Activated effector memory CD4-positive, alpha-beta T cell treated with anti-CD3 and anti-CD28 coated beads, Interleukin-2, amount 50 U/mL, for 16 hours (primary cell): Measurements from ENCODE around the gene FBXL19.
"Not testable (repeated sequence)": the region's sequence is repeated elsewhere in the genome, so short reads cannot be mapped to it uniquely, and the experiment has no call there.

Experiments
- DNase-seq: peaks from one replicate; pipeline ENCODE4 v3.0.0-alpha.2; 2020

Gene FBXL19, protein sequence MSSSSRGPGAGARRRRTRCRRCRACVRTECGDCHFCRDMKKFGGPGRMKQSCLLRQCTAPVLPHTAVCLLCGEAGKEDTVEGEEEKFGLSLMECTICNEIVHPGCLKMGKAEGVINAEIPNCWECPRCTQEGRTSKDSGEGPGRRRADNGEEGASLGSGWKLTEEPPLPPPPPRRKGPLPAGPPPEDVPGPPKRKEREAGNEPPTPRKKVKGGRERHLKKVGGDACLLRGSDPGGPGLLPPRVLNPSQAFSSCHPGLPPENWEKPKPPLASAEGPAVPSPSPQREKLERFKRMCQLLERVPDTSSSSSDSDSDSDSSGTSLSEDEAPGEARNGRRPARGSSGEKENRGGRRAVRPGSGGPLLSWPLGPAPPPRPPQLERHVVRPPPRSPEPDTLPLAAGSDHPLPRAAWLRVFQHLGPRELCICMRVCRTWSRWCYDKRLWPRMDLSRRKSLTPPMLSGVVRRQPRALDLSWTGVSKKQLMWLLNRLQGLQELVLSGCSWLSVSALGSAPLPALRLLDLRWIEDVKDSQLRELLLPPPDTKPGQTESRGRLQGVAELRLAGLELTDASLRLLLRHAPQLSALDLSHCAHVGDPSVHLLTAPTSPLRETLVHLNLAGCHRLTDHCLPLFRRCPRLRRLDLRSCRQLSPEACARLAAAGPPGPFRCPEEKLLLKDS

DNA sequence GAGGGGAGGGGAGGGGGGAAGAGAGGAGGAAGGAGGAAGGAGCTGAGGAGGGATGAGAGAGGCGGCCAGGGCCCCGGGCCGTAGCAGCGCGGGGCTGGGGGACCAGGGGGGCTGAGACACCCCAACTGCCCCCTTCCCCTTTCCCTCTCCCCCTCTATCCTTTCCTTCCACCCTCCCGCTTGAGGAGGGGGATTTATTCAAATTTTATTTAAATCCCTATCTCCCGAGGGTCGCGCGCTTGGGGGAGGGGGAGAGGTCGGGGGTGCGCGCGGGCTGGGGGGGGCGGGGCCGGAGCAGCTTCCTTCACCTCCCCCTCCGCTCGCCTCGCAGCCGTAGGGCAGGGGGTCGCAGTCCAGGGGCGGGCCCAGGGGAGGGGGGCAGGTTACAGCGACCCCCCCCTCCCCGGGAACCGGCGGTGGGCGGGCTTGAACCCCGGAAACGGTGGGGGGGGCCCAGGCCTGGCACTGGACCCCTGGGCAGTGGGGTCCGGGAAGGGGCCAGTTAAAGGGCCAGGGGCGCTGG is at the start of gene FBXL19:
Gene FBXL19 (plus strand): TSS at position 19 of the 522 bp plus-strand sequence. CDS start 2,183 bp downstream, outside the sequence.
- DNase-seq: peak; percentile 71

DNA sequence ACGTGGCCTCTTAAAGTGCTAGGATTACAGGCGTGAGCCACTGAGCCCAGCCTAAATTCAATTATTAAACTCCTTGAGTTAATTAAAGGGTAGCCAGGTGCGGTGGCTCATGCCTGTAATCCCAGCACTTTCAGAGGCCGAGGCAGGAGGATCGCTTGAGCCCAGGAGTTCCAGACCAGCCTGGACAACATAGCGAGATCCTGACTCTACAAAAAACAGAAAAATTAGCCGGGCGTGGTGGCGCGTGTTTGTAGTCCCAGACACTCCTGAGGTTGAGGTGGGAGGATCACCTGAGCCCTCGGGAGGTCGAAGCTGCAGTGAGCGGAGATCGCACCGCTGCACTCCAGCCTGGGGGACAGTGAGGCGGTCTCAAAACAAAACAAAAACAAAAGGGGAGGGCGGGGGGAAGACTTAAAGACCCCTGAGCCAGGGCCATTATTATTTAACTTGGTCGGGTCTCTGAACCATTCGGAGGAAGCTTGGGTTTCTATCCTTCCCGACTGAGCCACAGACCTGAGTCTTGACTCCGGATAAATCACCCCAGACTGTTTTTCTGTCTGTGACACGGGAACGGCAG is 49.0 kb upstream of the FBXL19 start:
- no peak for DNase-seq

DNA sequence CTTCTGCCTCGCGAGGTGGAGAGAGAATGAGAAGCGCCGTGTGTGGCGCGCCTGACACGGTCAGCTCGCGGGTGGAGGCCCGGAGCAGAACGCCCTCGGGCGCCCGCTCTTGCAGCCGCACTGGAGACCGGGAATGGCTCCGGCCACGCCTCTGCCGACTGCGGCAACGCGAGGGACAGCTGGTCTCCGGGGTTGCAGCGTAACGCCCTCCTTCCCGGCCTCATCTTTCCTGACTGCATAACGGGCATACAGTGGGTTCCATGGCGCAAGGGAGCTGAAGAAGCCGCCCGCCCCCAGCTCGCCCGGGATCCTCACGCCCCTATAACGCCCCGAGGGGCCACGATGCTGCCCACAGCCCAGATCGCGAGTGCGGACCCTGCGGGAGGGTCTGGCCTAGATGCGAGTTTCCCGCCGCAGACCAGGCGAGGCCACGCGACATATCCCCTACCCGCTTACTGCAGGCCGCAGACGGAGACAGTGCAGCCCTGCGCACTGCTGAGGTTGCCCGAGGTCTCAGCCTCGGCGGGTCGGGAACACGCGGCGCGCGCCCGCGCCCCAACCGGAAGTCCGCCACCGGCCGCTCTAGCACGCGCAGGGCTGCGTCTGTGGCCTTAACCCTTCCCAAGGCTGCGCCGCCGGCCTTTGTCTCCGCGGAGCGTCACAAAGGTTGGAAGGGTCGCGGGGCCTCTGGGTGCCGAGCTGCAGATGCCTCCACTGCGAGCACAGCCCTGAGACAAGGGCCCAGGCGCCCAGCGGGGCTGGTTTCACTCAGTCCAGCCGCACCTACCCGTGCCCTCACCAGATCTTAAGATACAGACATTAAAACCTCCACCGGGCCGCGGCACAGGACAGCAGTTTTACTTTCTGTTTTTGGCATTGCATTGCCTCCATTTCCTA is 48.3 kb upstream of the FBXL19 start:
- DNase-seq: peak; percentile 96

DNA sequence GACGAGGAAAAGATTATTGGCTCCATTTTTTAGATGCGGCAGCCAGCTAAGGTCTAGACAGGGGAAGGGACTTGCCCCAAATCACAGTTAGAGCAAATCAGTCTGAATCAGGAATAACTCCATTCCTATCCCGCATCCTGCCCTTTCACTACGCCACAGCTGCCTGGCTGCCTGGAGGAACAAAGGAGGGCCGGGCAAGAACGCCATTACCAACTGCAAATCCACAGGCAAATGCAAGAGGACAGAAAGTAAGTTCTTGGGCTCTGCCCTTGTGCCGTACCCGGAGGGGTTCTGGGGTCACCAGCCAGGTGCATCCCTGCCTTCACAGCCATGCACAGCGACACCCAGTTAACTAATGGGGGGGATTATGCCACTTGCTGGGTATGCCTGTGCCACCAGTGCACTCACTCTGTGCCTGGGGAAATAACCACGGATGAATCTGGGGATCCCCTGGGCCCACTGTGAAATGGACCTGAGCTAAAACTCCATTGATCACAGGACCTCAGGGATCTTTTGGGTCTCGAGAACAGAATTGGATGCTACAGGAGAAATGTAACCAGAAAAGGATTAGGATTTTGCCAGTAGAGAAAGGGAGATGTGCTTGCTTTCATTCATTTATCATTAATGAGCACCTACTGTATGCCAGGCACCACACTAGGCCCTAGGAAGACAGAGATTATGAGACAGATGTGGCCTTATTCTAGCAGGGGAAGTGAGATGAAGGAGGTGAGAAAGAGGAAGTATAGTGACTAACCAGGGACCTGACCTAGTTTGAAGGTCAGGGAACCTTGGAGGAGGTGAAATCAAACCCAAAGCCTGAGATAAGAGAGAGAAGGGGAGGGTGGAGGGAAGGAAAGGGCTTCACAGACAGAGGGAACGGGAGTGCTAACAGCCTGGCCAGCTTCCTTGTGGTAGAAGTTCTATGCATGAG is 47.2 kb upstream of the FBXL19 start:
- DNase-seq: peak; percentile 73

DNA sequence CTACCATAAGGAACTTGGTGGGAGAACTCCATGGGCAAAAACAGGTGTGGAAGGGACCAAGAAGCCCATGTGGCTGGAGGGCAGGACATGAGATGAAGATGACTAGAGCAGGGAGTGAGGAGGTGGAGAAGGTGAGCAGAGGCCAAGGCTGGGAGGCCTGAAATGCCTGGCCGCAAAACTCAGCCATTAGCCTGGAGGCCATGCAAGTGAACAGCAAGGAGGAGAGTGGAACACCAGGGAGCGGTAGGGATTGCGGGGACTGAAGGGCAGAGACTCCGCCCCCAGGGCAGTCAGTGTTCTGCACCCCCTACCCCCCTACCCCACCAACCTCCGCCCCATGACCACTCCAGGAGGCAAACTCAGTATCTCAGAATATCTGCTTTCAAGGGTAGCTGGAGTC is 46.5 kb upstream of the FBXL19 start:
- DNase-seq: no peak

DNA sequence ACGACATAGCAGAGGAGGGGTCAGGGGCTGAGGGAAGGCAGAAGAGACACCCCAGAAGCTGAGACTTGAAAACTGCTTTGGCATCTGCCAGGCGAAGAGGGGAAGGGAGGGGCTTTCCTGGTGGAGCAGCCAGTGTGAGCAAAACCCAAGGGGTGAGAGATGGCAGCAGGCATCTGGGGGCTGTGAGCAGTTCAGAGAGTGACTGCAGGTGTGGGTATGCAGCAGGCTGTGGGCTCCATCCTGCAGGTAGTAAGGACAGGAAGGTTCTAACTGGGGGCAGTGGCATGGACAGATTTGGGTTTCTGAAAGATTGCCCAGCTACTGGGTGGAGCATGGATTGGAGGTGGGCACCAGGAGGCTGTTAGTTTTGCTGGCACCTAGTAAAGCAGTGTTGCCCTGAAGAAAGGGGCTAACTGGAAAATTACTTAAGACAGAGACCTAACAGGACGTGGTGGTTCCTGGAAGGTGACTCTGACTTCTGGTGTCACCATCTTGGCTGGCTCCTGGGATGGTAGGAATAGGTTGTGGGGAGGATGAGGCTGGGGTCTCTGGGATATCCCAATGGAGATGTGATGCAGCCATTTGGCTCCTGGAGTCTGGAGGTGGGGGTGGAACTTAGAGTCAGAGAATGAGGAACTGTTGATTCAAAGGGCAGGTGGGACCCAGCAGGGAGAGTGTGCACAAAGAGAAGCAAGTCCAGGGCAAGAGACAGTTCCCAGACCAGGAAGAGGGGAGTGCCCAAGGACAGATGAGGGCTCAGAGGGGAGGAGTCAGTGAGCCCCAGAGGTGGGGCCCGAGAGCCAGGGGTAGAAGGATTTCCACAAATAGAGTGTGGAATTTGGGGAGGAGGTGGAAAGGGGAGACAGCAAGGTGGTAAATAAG is 40.7 kb upstream of the FBXL19 start:
- no peak for DNase-seq

DNA sequence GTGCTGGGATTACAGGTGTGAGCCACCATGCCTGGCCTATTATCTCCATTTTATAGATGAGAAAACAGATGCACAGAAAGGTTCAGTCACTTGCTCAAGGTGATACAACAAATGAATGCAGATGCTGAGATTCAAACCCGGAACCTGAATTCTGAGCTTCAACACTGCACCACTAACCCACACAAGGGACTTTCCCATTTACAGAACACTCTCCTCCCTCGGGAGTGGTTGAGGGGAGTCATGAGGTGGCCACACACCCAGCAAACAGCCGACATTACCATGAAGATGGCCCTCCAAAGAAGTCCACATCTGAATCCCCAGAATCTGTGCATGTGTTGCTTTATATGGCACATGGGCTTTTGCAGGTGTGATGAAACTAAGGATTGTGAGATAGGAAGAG is 38.6 kb upstream of the FBXL19 start:
- no peak for DNase-seq

DNA sequence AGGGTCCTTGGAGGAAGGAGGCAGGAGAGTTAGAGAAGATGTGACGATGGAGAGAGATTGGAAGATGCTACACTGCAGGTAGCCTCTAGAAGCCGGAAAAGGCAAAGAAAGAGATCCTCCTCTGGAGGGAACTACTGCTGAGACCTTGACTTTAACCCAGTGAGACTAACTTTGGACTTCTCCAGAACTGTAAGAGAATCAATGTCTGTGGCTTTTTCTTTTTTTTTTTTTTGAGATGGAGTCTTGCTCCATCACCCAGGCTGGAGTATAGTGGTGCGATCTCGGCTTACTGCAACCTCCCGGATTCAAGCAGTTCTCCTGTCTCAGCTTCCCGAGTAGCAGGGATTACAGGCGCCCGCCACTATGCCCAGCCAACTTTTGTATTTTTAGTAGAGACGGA is 38.2 kb upstream of the FBXL19 start:
- DNase-seq: no peak

DNA sequence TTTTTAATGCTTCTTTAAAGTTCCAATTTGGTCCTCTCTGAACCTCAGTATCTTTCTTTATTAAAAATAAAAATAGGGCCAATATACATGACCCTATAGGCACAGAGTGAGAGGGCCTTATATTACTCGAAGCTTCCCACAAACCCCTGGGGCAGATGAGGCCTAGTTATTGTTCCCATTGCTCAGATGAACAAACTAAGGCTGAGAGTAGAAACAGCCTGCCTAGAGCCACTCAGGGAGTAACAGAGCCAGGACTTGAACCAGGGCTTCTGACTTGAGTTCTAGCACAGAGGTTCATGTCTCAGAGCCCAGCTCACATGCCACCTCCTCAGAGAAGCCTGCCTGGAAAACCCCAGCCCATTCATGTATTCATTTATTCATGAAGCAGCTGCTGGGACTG is 37.2 kb upstream of the FBXL19 start:
- no peak for DNase-seq

DNA sequence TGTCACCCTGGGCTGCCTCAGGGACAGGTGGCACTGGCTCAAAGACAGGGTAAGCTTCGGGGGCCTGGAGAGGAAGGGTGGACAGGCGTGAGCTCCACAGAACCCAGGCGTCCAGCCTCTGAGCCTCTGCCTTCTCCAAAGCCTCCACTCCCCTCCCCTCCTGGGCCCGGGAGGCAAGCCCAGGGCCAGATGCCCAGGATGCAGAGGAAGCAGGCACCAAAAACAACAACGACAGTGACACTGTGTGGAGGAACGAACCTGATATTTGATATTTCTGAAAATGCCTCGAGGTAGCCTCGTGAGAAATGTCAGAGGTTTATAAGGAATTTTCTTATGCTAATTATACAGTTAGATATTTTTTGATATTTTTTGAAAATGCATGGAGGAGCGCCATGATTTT is 35.4 kb upstream of the FBXL19 start:
- DNase-seq: no peak

DNA sequence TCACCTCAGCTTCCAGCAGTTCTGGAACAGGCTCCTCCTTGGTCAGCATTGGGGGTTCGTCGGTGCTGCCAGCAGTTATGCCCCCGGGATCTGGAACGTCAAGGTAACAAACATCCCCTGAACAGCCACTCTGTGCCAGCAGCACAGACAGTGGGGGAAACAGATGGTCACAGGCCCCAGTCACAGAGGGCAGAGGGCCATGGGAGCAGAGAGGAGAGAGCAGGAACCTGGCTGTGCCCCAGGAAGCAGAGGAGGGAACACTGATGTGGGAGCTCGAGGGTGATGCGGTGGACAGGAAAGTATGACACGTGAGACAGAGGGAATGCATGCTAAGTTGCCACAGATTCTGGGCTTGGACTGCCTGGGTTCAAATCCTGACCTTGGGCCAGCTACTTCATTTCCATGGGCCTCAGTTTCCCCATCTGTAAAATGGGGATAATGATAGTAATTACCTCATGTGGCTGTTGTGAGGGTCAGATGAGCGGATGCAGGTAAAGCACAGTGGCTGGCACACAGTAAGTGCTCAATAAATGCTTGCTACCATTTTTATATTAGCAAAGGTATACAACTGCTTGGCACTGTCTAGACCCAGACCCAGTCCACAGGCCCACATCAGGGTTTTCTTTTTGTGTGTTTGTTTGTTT is 34.4 kb upstream of the FBXL19 start:
- no peak for DNase-seq

DNA sequence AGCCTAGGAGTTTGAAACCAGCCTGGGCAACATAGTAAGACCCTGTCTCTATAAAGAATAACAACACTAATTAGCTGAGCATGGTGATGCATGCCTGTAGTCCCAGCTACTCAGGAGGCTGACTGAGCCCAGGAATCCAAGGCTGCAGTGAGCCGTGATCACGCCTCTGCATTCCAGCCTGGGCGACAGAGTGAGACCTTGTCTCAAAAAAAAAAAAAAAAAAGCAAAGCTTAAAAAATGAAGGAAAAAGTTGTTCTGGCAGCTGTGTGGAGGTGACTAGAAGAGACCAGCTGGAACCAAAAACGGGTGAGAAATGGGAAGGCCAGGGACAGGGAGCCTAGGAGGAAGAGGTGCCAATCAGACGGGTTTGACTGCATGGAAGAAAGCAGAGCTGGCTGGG is 33.7 kb upstream of the FBXL19 start:
- no peak for DNase-seq

DNA sequence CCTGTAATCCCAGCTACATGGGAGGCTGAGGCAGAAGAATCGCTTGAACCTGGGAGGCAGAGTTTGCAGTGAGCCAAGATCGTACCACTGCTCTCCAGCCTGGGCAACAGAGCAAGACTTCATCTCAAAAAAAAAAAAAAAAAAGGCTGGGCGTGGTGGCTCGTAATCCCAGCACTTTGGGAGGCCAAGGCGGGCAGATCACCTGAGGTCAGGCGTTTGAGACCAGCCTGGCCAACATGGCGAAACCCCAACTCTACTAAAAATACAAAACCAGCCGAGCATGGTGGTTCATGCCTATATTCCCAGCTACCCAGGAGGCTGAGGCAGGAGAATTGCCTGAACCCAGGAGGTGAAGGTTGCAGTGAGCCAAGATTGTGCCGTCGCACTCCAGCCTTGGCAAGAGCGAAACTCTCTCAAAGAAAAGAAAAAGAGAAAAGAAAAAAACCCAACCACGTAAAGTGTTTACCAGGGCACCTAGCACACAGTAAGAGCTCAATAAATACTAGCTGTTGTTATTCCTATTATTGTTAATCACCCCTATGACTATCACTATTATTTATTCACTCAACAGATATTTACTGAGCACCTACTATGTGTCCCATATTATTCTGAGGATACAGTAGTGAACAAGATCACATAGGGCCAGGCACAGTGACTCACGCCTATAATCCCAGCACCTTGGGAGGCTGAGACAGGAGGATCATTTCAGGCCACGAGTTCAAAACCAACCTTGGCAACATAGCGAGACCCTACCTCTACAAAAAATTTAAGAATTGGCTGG is 32.1 kb upstream of the FBXL19 start:
- DNase-seq: not testable (repeated sequence)

DNA sequence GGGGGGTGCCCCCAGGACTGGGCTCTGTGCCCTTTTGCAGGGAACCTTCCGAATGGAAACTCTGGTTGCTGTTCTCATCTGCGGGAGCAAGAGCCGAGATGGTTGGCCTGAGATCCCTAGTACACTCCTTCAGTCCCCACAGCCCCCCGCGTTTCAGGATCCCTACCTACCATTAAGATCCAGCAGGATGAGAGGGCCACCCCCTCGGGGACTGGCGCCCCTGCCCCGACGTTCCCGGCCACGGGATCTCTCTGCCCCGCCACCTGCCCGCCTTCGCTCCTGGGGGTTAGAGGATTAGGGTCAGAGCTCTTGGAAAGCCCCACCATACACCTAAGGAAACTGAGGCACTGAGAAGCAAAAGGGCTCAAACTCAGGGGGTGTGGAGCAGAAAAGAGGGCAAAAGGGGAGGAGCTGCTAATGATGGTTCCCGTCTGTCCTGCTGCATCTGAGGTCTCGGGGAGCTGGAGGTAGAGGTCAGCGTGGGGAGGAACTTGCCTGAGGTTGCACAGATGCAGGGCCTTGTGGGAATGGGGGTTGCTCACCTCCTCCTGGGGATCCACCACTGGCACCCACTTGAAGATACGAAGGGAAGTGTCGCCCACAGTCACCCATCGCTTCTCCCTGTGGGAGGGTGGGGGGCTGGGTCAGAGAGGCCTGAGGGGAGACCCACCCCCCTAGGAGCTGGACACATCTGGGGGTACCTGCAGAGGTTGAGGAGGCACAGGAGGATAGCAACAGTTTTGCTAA is 30.5 kb upstream of the FBXL19 start:
- DNase-seq: no peak

DNA sequence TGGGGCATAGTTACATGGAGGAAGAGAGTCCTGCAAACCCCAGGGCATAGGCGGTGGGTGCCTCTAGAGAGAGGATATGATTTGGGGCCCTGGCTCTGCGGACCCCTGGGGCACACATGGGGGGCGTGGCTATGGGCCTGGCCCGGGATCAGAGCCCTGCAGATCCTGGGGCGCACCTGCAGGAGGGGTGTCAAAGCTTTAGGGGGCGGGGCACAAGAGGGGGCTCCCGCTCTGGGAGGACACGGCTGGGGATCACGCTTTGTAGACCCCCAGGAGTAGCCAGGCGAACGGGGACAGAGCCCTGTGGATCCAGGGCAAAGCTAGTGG is 30.0 kb upstream of the FBXL19 start:
- no peak for DNase-seq

DNA sequence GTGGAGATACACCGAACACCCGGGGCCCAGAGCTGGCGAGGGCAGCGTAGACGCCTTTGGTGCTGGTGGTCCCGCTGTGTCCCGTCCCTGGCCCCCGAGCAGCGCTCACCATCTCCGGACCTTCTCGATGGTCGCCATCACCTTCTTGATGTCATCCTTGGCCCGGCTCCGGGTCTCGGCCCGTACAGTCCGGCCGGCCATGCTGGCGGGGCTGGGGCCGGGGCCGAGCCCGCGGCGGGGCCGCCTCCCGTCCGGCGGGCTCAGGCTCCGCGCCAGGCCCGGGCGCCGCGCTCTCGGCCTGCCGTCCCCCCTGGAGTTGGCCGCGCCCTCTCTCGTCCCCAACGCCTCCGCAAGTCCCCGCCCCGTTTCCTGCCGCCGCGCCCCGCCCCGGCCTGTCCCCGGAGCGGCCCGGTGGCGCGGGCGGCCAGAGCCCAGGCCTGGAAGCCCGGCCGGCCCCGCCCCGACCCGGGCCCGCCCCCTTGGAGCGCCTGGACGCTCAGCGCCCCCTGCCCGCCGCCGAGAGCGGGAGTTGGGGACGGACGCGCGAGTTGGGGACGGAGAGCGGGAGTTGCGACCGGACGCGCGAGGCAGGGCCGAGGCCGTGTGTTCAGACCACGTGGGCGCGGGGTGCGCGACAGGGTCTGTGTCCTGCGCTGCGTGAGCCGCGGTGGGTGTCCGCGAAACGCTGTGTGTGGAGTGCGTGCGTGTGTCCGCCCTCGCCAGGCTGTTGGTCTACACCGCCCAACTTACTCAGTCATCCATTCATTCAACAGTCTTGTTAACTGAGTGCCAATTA is 29.4 kb upstream of the FBXL19 start, which contains the start of gene BCL7C:
Gene BCL7C (minus strand): TSS at position 334 of the 796 bp plus-strand sequence. CDS start 133 bp downstream, at position 201.
- peak; percentile 94 for DNase-seq

DNA sequence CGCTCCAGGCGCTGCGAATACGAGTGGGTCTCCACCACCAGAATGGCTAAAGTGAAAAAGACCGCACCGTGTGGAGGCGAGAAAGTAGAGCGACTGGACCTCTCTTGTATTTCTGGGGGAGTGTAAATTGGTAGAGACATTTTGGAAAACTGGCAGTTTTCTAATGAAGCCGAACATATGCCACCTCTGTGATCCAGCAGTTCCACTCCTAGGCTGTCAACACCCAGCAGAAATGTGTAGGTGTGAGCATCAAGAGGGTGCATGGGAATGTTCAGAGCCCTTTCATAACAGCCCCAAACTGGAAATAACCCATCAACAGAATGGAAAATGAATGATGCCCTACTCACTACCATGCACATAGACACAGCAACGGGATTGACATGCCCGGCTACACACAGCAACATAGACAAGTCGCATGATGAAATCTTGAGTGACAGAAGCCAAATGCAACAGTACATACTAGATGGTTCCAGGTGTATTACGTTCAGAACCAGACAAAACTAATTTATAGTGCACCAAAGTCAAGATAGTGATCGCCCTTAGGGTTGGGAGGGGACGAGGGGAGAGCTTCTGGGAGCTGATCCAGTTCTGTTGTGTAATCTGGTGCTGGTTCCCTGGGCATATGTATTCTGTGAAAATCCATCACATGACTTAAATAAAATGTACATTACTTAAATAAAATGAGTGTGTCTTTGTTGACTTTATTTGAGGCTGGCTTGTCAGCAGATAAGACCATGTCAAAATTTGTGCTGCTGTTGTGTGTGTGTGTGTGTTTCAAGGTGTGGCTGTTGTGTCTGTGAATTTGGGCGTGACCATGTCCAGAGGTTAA is 28.6 kb upstream of the FBXL19 start:
- DNase-seq: no peak
